Body of pancreas (tissue), 4 donors: ENCODE data around the gene GPX6.

Experiments
- CTCF ChIP-seq, 7 experiments: fragments of 450-650 bp in 4 of 7; fragments of 200-600 bp in 3 of 7; sonication (generic) in 3 of 7; IDR thresholded peaks; one replicate each; pipeline ENCODE4 v1.5.1; 2016 to 2019; ENCODE audit warnings: antibody characterized with exemption in 7 of 7
- POLR2A ChIP-seq, 3 donors: fragments of 450-650 bp; IDR thresholded peaks; one replicate each; pipeline ENCODE4 v1.6.1; 2016; ENCODE audit warnings: antibody characterized with exemption in 3 of 3, mild to moderate bottlenecking in 2 of 3

DNA sequence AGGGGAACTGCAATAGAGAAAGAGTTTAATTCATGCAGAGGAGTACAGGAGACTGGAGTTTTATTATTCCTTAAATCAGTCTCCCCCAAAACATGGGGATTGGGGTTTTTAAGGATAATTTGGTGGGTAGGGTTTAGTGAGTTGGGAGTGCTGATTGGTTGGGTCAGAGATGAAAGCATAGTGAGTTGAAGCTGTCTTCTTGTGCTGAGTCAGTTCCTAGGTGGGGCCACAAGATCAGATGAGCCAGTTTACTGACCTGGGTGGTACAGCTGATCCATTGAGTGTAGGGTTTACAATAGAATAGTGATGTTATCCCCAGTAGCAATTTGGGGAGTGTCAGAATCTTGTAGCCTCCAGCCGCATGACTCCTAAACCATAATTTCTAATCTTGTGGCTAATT, 29.1 kb downstream of the GPX6 start:
- no peak for TF ChIP-seq CTCF (IDR thresholded peaks at IDR 0.05)
- TF ChIP-seq POLR2A (IDR thresholded peaks at IDR 0.05) = no peak
